H1 (cell line): ENCODE results near the gene ZNF613. TPM values are rescaled to one million over a fixed set of nuclear protein-coding genes. Genes with fewer than 3 reads are reported as not detected.

ENCODE experiments used
- CTCF ChIA-PET: fragments of 300-600 bp; sonication (Branson Sonifier 250); formaldehyde crosslinking; loops from one replicate; lab custom pipeline; 2021; ENCODE audit not compliant: partially characterized antibody; lab: Charles Lee
- POLR2A ChIA-PET: fragments of 300-600 bp; sonication (Branson Sonifier 250); formaldehyde crosslinking; loops from one replicate; lab custom pipeline; 2021; ENCODE audit warnings: inconsistent platforms; ENCODE audit not compliant: partially characterized antibody; lab: Charles Lee
- DNase-seq, 2 experiments: peaks; one replicate each; pipeline versions ENCODE4 v3.0.0 to v3.0.0-alpha.2; 2010 to 2022; ENCODE audit warnings: low spot score in 2 of 2, low read depth in 1 of 2, mixed read lengths in 1 of 2
- FAIRE-seq: peaks from 2 replicates; lab custom pipeline; 2011; peaks lifted over from hg19 to GRCh38; lab: Jason Lieb, UNC
- H2AFZ ChIP-seq: 2 replicates; pipeline ENCODE4 v1.8.1; 2012; ENCODE audit warnings: low read length, inconsistent platforms
- H2AK5ac ChIP-seq: 2 replicates; pipeline ENCODE4 v1.6.1; 2013; ENCODE audit warnings: low read depth, low read length
- H2BK120ac ChIP-seq: replicated peaks from 2 replicates; pipeline ENCODE3; 2013; ENCODE audit warnings: low read depth, low read length, inconsistent platforms
- H2BK12ac ChIP-seq: 2 replicates; pipeline ENCODE4 v1.6.1; 2013; ENCODE audit warnings: low read depth, low read length
- H2BK15ac ChIP-seq: 2 replicates; pipeline ENCODE4 v1.6.1; 2013; ENCODE audit warnings: low read length
- H2BK20ac ChIP-seq: 2 replicates; pipeline ENCODE4 v1.6.1; 2013; ENCODE audit warnings: low read length
- H2BK5ac ChIP-seq: 2 replicates; pipeline ENCODE4 v1.6.1; 2013; ENCODE audit warnings: low read depth, low read length
- H3K14ac ChIP-seq: 2 replicates; pipeline ENCODE4 v1.6.1; 2013; ENCODE audit warnings: inconsistent platforms; ENCODE audit not compliant: insufficient read length
- H3K18ac ChIP-seq: 2 replicates; pipeline ENCODE4 v1.6.1; 2013; ENCODE audit warnings: low read length; ENCODE audit errors: extremely low read depth
- H3K23ac ChIP-seq: 2 replicates; pipeline ENCODE4 v1.6.1; 2013; ENCODE audit warnings: inconsistent platforms; ENCODE audit not compliant: insufficient read length
- H3K23me2 ChIP-seq: 2 replicates; pipeline ENCODE4 v1.6.1; 2013; ENCODE audit warnings: low read depth, low read length
- H3K27ac ChIP-seq: 2 replicates; pipeline ENCODE4 v1.6.1; 2011; ENCODE audit warnings: low read depth, low read length, inconsistent platforms
- H3K27me3 ChIP-seq, 4 experiments: replicated peaks in 1 of 4; 1 replicate in 1 of 4; 2 replicates in 3 of 4; pipeline versions ENCODE4 v1.6.1 to v1.8.1; 2011 to 2013; ENCODE audit warnings: low read length in 3 of 4, mild to moderate bottlenecking in 3 of 4, inconsistent platforms in 2 of 4, mixed read lengths in 2 of 4, moderate library complexity in 1 of 4; ENCODE audit not compliant: control insufficient read depth in 3 of 4, insufficient read depth in 3 of 4; ENCODE audit errors: extremely low read depth in 1 of 4
- H3K36me3 ChIP-seq, 4 experiments: 2 replicates each; pipeline versions ENCODE4 v1.6.1 to v1.8.1; 2011 to 2013; ENCODE audit warnings: mild to moderate bottlenecking in 4 of 4, low read length in 3 of 4, moderate library complexity in 2 of 4, control low read depth in 1 of 4, inconsistent platforms in 1 of 4; ENCODE audit not compliant: insufficient read depth in 4 of 4, control insufficient read depth in 2 of 4
- H3K4ac ChIP-seq: replicated peaks from 2 replicates; pipeline ENCODE3; 2013; ENCODE audit warnings: low read length, low read depth, mixed read lengths, inconsistent platforms; ENCODE audit not compliant: insufficient read length
- H3K4me1 ChIP-seq, 4 experiments: replicated peaks in 1 of 4; 1 replicate in 1 of 4; 2 replicates in 3 of 4; pipeline versions ENCODE4 v1.6.1 to v1.8.1; 2011 to 2013; ENCODE audit warnings: low read length in 3 of 4, inconsistent platforms in 2 of 4, mixed read lengths in 1 of 4; ENCODE audit not compliant: insufficient read depth in 4 of 4, control insufficient read depth in 3 of 4
- H3K4me2 ChIP-seq, 2 experiments: 2 replicates each; pipeline versions ENCODE4 v1.6.1 to v1.8.1; 2011 to 2013; ENCODE audit warnings: low read depth in 2 of 2, low read length in 2 of 2, control low read depth in 1 of 2, inconsistent platforms in 1 of 2, mild to moderate bottlenecking in 1 of 2; ENCODE audit not compliant: insufficient read depth in 1 of 2
- H3K4me3 ChIP-seq, 4 experiments: fragments of 200-600, 300-600 bp in 1 of 4; sonication (generic), shearing (Covaris generic), sonication (Bioruptor Twin) in 1 of 4; 2 replicates each; pipeline versions ENCODE4 v1.5.1 to v1.8.1; 2011 to 2016; ENCODE audit warnings: low read length in 4 of 4, low read depth in 3 of 4, control low read depth in 2 of 4, inconsistent platforms in 2 of 4, mild to moderate bottlenecking in 2 of 4, mixed read lengths in 1 of 4, moderate library complexity in 1 of 4; ENCODE audit not compliant: insufficient read depth in 2 of 4; ENCODE audit errors: extremely low read depth in 1 of 4
- H3K56ac ChIP-seq: replicated peaks from 2 replicates; pipeline ENCODE3; 2013; ENCODE audit warnings: low read depth, mild to moderate bottlenecking, mixed read lengths, low read length, inconsistent platforms; ENCODE audit not compliant: insufficient read length
- H3K79me1 ChIP-seq: 2 replicates; pipeline ENCODE4 v1.6.1; 2013; ENCODE audit warnings: low read depth, low read length, control low read depth
- H3K79me2 ChIP-seq, 2 experiments: 2 replicates each; pipeline versions ENCODE4 v1.6.1 to v1.8.1; 2012 to 2013; ENCODE audit warnings: low read length in 2 of 2, mild to moderate bottlenecking in 2 of 2, inconsistent platforms in 1 of 2; ENCODE audit not compliant: insufficient read depth in 2 of 2, control insufficient read depth in 1 of 2
- H3K9ac ChIP-seq, 4 experiments: replicated peaks in 1 of 4; 1 replicate in 1 of 4; 2 replicates in 3 of 4; pipeline versions ENCODE4 v1.6.1 to v1.8.1; 2011 to 2013; ENCODE audit warnings: low read depth in 3 of 4, low read length in 3 of 4, control low read depth in 2 of 4, mild to moderate bottlenecking in 2 of 4, moderate library complexity in 2 of 4, inconsistent platforms in 1 of 4; ENCODE audit errors: extremely low read depth in 1 of 4
- H3K9me3 ChIP-seq, 2 experiments: 2 replicates each; pipeline versions ENCODE4 v1.6.1 to v1.8.1; 2012 to 2013; ENCODE audit warnings: mild to moderate bottlenecking in 2 of 2, moderate library complexity in 2 of 2, control low read depth in 1 of 2, inconsistent platforms in 1 of 2, low read depth in 1 of 2, low read length in 1 of 2, mixed read lengths in 1 of 2; ENCODE audit not compliant: insufficient read depth in 2 of 2
- H4K20me1 ChIP-seq, 2 experiments: replicated peaks in 1 of 2; 2 replicates each; pipeline versions ENCODE3 to v1.8.1; 2011 to 2013; ENCODE audit warnings: inconsistent platforms in 2 of 2, low read length in 2 of 2, mild to moderate bottlenecking in 1 of 2; ENCODE audit not compliant: insufficient read depth in 2 of 2, control insufficient read depth in 1 of 2
- H4K5ac ChIP-seq: 2 replicates; pipeline ENCODE4 v1.6.1; 2013; ENCODE audit warnings: low read length, low read depth, mixed read lengths, inconsistent platforms; ENCODE audit not compliant: insufficient read length
- H4K8ac ChIP-seq: 2 replicates; pipeline ENCODE4 v1.8.0; 2013; ENCODE audit warnings: mild to moderate bottlenecking, moderate library complexity, low read length, inconsistent platforms; ENCODE audit not compliant: insufficient read depth; ENCODE audit errors: extremely low read depth
- H4K91ac ChIP-seq: replicated peaks from 2 replicates; pipeline ENCODE3; 2013; ENCODE audit warnings: low read length, mixed read lengths, inconsistent platforms; ENCODE audit not compliant: insufficient read length
- WGBS, 2 experiments: shearing (Covaris generic) in 1 of 2; methylation state at CpG; one replicate each; pipeline versions ENCODE4 v1.1.6 to v1.1.7; 2013 to 2015; ENCODE audit warnings: low lambda C conversion rate in 2 of 2, mixed read lengths in 2 of 2, inconsistent platforms in 1 of 2, low coverage in 1 of 2, missing lambda C conversion rate in 1 of 2; ENCODE audit not compliant: insufficient replicate concordance in 2 of 2, insufficient coverage in 1 of 2, insufficient read length in 1 of 2; ENCODE audit errors: extremely low coverage in 1 of 2, missing lambda C conversion rate in 1 of 2; 5-methylcytosine and 5-hydroxymethylcytosine counted together
- polyA plus RNA-seq, 7 experiments: library from polyadenylated mRNA; depleted of rRNA in 3 of 7; stranded (reverse) in 5 of 7; unstranded in 2 of 7; fragments of >200 nt in 5 of 7; fragments of 200-250 nt in 2 of 7; gene quantifications; 1 replicate in 5 of 7; 2 replicates in 1 of 7; 4 replicates in 1 of 7; pipeline versions ENCODE4 v1.2.1 to v1.2.3, GENCODE V29; 2011 to 2013; ENCODE audit warnings: missing spikeins in 2 of 7, mixed read lengths in 2 of 7
- total RNA-seq: library from RNA; stranded (reverse); fragmentation: NEBNext Ultra II Directional; extraction: Animal tissue kit (Norgen Biotek cat#: 25700); gene quantifications from 2 replicates; pipeline ENCODE4 v1.2.1, GENCODE V29; 2021

Gene ZNF613
- total and polyA plus RNA-seq, 2 of the 8 experiments (the other 6 are each of a cell fraction or from before 2014, with no cell fraction given), result 4.7 to 14.2 TPM

DNA sequence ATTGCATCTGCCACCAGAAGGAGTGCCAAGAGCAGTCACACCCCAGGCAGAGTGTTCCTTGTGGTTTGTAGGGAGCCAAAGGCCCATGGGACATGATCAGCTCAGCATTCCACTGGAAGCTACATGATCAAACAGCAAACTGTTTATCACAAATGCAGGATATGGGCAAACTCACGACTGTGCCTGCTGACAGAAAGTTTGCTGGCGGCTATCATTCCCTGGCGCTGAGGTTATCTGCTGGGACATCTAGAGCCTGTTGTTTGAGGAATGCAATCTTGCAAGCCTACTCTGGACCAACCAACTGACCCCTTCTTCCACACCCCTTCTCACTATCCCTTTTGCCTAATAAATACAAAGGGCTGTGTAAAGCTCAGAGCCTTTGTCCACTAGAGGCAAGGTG is 7.7 kb upstream of the ZNF613 start:
- Histone ChIP-seq H3K27me3 (no peaks in the 10 kb centered on the region), H3K79me2 (no peaks in the 10 kb centered on the region), H3K56ac (no peak overlapping the region), H4K20me1 (no peaks in the 10 kb centered on the region), H3K4me1 (no peaks in the 10 kb centered on the region), H4K8ac (no peak overlapping the region), H3K36me3 (peaks cover 0 to 15% (median under 1%) of the 10 kb centered on the region in 4 experiments; a peak in 2 of 8 replicates), H2BK5ac (no peak overlapping the region), H3K4ac (no peak overlapping the region), H2AFZ (no peak overlapping the region), H4K91ac (no peak overlapping the region), H3K23ac (no peak overlapping the region), H3K27ac (no peak overlapping the region), H3K79me1 (no peaks in the 10 kb centered on the region), H2BK120ac (no peak overlapping the region), H2BK12ac (no peak overlapping the region), H3K23me2 (no peaks in the 10 kb centered on the region), H2BK15ac (no peak overlapping the region), H3K9me3 (peaks cover 88 to 93% of the 10 kb centered on the region in 2 experiments), H3K14ac (no peak overlapping the region), H3K18ac (no peak overlapping the region), H3K9ac (no peak overlapping the region), H3K4me3 (no peak overlapping the region), H2AK5ac (no peak overlapping the region), H2BK20ac (no peak overlapping the region), H3K4me2 (no peak overlapping the region), H4K5ac (no peak overlapping the region)
- DNase-seq, result no peak
- ChIA-PET POLR2A (interaction anchor here (1.1 to 1.3 kb wide), 2 partner anchors 9 to 29 kb away, joined by 3 to 5 read pairs; no protein-coding TSS in a partner anchor), CTCF (no interaction called here)
- WGBS, 2 experiments, result 88% methylated on average over 3 of the region's 3 CpGs; no CpG with 5 or more reads in 1 of the 2 experiments
- FAIRE-seq, result no peak
